Ovary (tissue), 9 donors: ENCODE measurements around the gene STK39. TPM values are rescaled to one million over a fixed set of nuclear protein-coding genes. Genes with fewer than 3 reads are reported as not detected.

Experiments used
- DNase-seq, 5 donors: peaks; one replicate each; pipeline ENCODE4 v3.0.0-alpha.2; 2019 to 2020
- H3K27ac ChIP-seq, 2 donors: fragments of 200-600 bp; one replicate each; pipeline versions ENCODE4 v1.5.1 to v1.8.0; 2019 to 2022
- H3K27me3 ChIP-seq: fragments of 200-600 bp; one replicate; pipeline ENCODE4 v1.8.0; 2022
- H3K36me3 ChIP-seq: fragments of 200-600 bp; sonication (generic); one replicate; pipeline ENCODE4 v1.5.1; 2019
- H3K4me1 ChIP-seq: one replicate; pipeline ENCODE4 v1.8.1; 2013; ENCODE audit warnings: mild to moderate bottlenecking, moderate library complexity; ENCODE audit not compliant: insufficient read depth
- H3K4me3 ChIP-seq: fragments of 200-600 bp; sonication (generic); one replicate; pipeline ENCODE4 v1.5.1; 2017
- H3K9me3 ChIP-seq, 2 donors: fragments of 200-600 bp in 1 of 2; sonication (generic) in 1 of 2; one replicate each; pipeline versions ENCODE4 v1.5.1 to v1.8.1; 2013 to 2019; ENCODE audit warnings: mild to moderate bottlenecking in 1 of 2, moderate library complexity in 1 of 2
- CTCF ChIP-seq, 3 donors: fragments of 450-650 bp in 2 of 3; fragments of 200-600 bp in 1 of 3; IDR thresholded peaks; one replicate each; pipeline versions ENCODE4 v1.5.1 to v1.8.0; 2016 to 2022; ENCODE audit warnings: antibody characterized with exemption in 3 of 3, mild to moderate bottlenecking in 1 of 3
- EP300 ChIP-seq: sonication (generic); formaldehyde crosslinking; IDR thresholded peaks from one replicate; pipeline ENCODE4 v1.6.1; 2017; ENCODE audit warnings: antibody characterized with exemption
- POLR2A ChIP-seq: fragments of 450-650 bp; IDR thresholded peaks from one replicate; pipeline ENCODE4 v1.6.1; 2017; ENCODE audit warnings: antibody characterized with exemption, mild to moderate bottlenecking, moderate library complexity
- WGBS, 3 donors: extraction: QIAGEN DNeasy Blood & Tissue Kit in 1 of 3; methylation state at CpG; one replicate each; pipeline versions ENCODE4 v1.1.5 to v1.1.7; 2013 to 2017; 5-methylcytosine and 5-hydroxymethylcytosine counted together
- intact Hi-C, 4 donors: fragments of 100-400 bp; cut with DNase I; formaldehyde crosslinking; loops; one replicate each; pipeline versions ENCODE4 v1.11.0 to v1.15.1; 2022 to 2023
- polyA plus RNA-seq, 2 donors: library from polyadenylated mRNA; stranded (reverse); fragments of 200-250 nt in 1 of 2; fragments of 350-450 nt in 1 of 2; fragmentation: Illumina TruSeq in 1 of 2; extraction: RNeasy Lipid Tissue Mini Kit (QIAGEN cat#74804) in 1 of 2; gene quantifications; one replicate each; pipeline ENCODE4 v1.2.3, GENCODE V29; 2013 to 2014
- total RNA-seq, 7 donors: library from RNA; depleted of rRNA in 2 of 7; stranded (reverse); fragments of >200 nt in 2 of 7; fragmentation: NEBNext Ultra II Directional in 3 of 7; extraction: Animal tissue kit (Norgen Biotek cat#: 25700) in 3 of 7; gene quantifications; one replicate each; pipeline versions ENCODE4 v1.1.0 to v1.2.4, GENCODE V29; 2016 to 2023
- donor health status: DM: no; HTN: no; CAD: no; lungs with moderate emphysema.
- donor health status: DM: no; HTN: no; CAD: no.
- donor health status: Bipolar disorder and iron deficiency.
- donor health status: DM: yes; HTN: yes; CAD: no.
- donor health status: DM: no; HTN: no; CAD: no.
- donor health status: DM: yes; HTN: yes; CAD: no.

Gene STK39
- total and polyA plus RNA-seq, 9 donors, result 5.9 to 14.1 (median 10.6) TPM

- intact Hi-C loops, result no loop called here
- Histone ChIP-seq H3K36me3 (no peaks in the 10 kb centered on the region), H3K27ac (no peak overlapping the region), H3K4me1 (no peaks in the 10 kb centered on the region), H3K4me3 (no peak overlapping the region), H3K27me3 (no peaks in the 10 kb centered on the region), H3K9me3 (no peaks in the 10 kb centered on the region)
- no peak for DNase-seq
- 42 to 69% (median 55%) methylated on average over 3 of the region's 3 CpGs for WGBS, 3 donors
- no peak for TF ChIP-seq POLR2A
- TF ChIP-seq CTCF (IDR thresholded peaks at IDR 0.05), result no peak
- no peak for TF ChIP-seq EP300
These were observed 101.7 kb downstream of the STK39 start for GRCh38 chr2:168145426-168146310.

DNA sequence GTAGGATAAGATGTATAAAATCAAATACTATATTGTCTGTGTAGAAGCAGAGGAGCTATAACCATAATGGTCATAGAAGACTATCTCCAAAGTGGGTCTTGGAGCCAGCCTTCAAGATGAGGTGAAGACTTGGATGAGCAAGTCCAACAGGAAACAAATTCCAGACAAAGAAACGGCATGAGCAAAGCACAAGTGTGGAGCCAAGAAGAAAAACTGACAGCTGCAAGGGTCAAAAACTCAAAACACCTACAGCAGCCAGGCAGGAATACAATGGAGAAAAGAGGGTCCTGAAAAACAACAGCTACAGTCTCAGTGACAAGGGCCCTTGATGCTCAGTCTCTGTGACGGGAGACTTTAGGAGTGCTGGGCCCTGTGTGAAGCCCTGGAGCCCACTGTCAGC is 102.4 kb downstream of the STK39 start:
- no peak for DNase-seq
- H3K4me3 ChIP-seq, result no peak overlapping the region
- no peaks in the 10 kb centered on the region for H3K36me3 ChIP-seq
- 62 to 76% (median 70%) methylated on average over 2 of the region's 2 CpGs for WGBS, 3 donors
- H3K27me3 ChIP-seq, result no peaks in the 10 kb centered on the region
- no peak overlapping the region for H3K27ac ChIP-seq
- intact Hi-C loops, result no loop called here
- H3K4me1 ChIP-seq, result no peaks in the 10 kb centered on the region
- no peaks in the 10 kb centered on the region for H3K9me3 ChIP-seq
- no peak for TF ChIP-seq EP300

GRCh38 chr2:168143813-168144212 is 103.6 kb downstream of the STK39 start:
- Histone ChIP-seq H3K4me3 (no peak overlapping the region), H3K27ac (no peak overlapping the region), H3K36me3 (no peaks in the 10 kb centered on the region), H3K9me3 (no peaks in the 10 kb centered on the region), H3K27me3 (no peaks in the 10 kb centered on the region), H3K4me1 (no peaks in the 10 kb centered on the region)
- WGBS, 3 donors, result 95 to 97% (median 96%) methylated on average over 3 of the region's 3 CpGs
- intact Hi-C loops, result no loop called here
- no peak for TF ChIP-seq EP300
- no peak for TF ChIP-seq POLR2A
- TF ChIP-seq CTCF (IDR thresholded peaks at IDR 0.05), result no peak
- DNase-seq, result no peak

DNA sequence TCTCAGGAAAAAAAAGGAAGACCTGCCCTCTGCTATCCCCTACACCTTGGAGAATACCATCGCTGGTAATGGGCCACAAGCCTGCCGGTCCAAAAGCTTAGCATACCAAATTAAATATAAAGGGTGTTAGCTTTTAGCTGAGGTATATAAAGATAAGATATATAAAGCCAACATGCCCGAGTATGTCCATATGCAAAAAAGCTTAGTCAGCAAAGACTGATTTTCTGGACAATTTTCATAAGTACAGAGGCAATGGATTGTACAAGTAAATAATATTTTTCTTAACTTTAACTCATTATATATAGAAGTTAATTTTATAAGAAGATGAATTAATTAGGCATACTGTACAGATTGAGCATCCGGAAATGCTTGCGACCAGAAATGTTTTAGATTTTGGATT is 106.5 kb downstream of the STK39 start:
- no peaks in the 10 kb centered on the region for H3K27me3 ChIP-seq
- no peak overlapping the region for H3K27ac ChIP-seq
- H3K4me1 ChIP-seq, result no peaks in the 10 kb centered on the region
- no peak for TF ChIP-seq EP300
- H3K4me3 ChIP-seq, result no peak overlapping the region
- H3K36me3 ChIP-seq, result no peaks in the 10 kb centered on the region
- intact Hi-C loops, result no loop called here
- H3K9me3 ChIP-seq, result no peaks in the 10 kb centered on the region
- no peak for DNase-seq
- WGBS, 3 donors, result 96% methylated on average over 5 of the region's 5 CpGs

GRCh38 chr2:168139852-168140251 is 107.5 kb downstream of the STK39 start:
- TF ChIP-seq EP300 (no peak), CTCF (IDR thresholded peaks at IDR 0.05) (no peak), POLR2A (no peak)
- Histone ChIP-seq H3K27me3 (no peaks in the 10 kb centered on the region), H3K9me3 (no peaks in the 10 kb centered on the region), H3K36me3 (no peaks in the 10 kb centered on the region), H3K4me1 (no peaks in the 10 kb centered on the region), H3K4me3 (no peak overlapping the region), H3K27ac (no peak overlapping the region)
- intact Hi-C loops, result no loop called here
- DNase-seq, result no peak
- 67 to 85% (median 70%) methylated on average over 4 of the region's 4 CpGs for WGBS, 3 donors
